GM23248 (cell line): ENCODE measurements around the gene ISYNA1.

Experiments used
- EZH2 ChIP-seq: fragments of 200-600 bp; sonication (generic); IDR thresholded peaks from 2 replicates; pipeline ENCODE4 v1.6.1; 2018; ENCODE audit warnings: antibody characterized with exemption, mild to moderate bottlenecking; ENCODE audit not compliant: insufficient read depth, poor library complexity, severe bottlenecking
- EZH2phosphoT487 ChIP-seq: fragments of 200-600 bp; sonication (generic); IDR thresholded peaks from 2 replicates; pipeline ENCODE4 v1.6.1; 2018; ENCODE audit warnings: antibody characterized with exemption, moderate library complexity, mild to moderate bottlenecking, low read depth; ENCODE audit not compliant: insufficient read depth

- TF ChIP-seq EZH2 (no peak), EZH2phosphoT487 (no peak)
These were observed 36.5 kb upstream of the ISYNA1 start for GRCh38 chr19:18474366-18474887.
